Activated naive CD4-positive, alpha-beta T cell treated with anti-CD3 and anti-CD28 coated beads for 36 hours (primary cell): ENCODE measurements around the gene WFS1. TPM values are rescaled to one million over a fixed set of nuclear protein-coding genes. Genes with fewer than 3 reads are reported as not detected.

ENCODE experiments used
- CTCF ChIA-PET: fragments of 350-600 bp; sonication (Branson Sonifier 250); formaldehyde crosslinking; loops from one replicate; lab custom pipeline; 2021; ENCODE audit warnings: antibody characterized with exemption; lab: Charles Lee
- DNase-seq: peaks from one replicate; pipeline ENCODE4 v3.0.0-alpha.2; 2020
- H3K27ac Mint-ChIP-seq: one replicate; pipeline ENCODE4 v1.8.0; 2021; ENCODE audit warnings: mild to moderate bottlenecking, mixed read lengths
- H3K27me3 Mint-ChIP-seq: one replicate; pipeline ENCODE4 v1.8.0; 2021; ENCODE audit warnings: low read depth, mixed read lengths
- H3K36me3 Mint-ChIP-seq: one replicate; pipeline ENCODE4 v1.8.0; 2021; ENCODE audit warnings: low read depth, mixed read lengths
- H3K4me1 Mint-ChIP-seq: one replicate; pipeline ENCODE4 v1.8.0; 2021; ENCODE audit warnings: low read depth, mixed read lengths
- H3K4me3 Mint-ChIP-seq: one replicate; pipeline ENCODE4 v1.8.0; 2021; ENCODE audit warnings: mild to moderate bottlenecking, moderate library complexity, mixed read lengths
- H3K9me3 Mint-ChIP-seq: one replicate; pipeline ENCODE4 v1.8.0; 2021; ENCODE audit warnings: mixed read lengths
- intact Hi-C: fragments of 100-400 bp; cut with micrococcal nuclease; formaldehyde crosslinking; loops from one replicate; pipeline ENCODE4 v1.15.1; 2023
- total RNA-seq, 2 experiments: library from RNA; stranded (reverse); gene quantifications; one replicate each; pipeline ENCODE4 v1.2.3, GENCODE V29; 2021

WFS1 gene
- total RNA-seq, 2 experiments from 2014 or later = 3.6 to 4.5 TPM

DNA sequence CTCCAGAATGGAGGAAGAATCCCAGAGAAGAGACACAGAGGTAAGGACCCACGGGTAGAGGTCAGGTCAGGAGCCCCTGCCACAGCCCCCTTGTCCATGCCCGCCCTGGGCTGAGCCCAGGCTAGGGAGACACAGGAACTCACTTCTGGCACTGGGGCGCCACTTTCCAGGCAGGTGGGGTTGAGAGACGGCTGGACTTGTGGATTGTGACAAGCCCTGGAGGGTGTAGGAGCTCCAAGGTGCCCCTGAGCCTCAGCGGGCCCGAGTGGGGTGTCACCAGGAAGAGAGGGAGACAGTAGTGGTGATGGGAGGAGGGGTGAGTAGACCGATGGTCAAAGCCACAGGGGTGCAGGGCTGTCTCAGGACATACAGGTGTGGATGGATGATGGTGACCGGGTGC is 58.9 kb downstream of the WFS1 start:
- Mint-ChIP-seq H3K4me1 (no peaks in the 10 kb centered on the region), H3K4me3 (no peak overlapping the region), H3K27ac (no peak overlapping the region), H3K36me3 (no peaks in the 10 kb centered on the region), H3K27me3 (peaks cover 28% of the 10 kb centered on the region), H3K9me3 (peaks cover 1% of the 10 kb centered on the region)
- CTCF ChIA-PET = interaction anchor here (1.2 to 3.0 kb wide), 6 partner anchors 10 to 148 kb away, joined by 6 to 105 read pairs (median 12); no protein-coding TSS in a partner anchor
- no peak for DNase-seq
- intact Hi-C loops = no loop called here

GRCh38 chr4:6329478-6330383 is 60.1 kb downstream of the WFS1 start:
- H3K4me3 Mint-ChIP-seq = no peak overlapping the region
- intact Hi-C loops = no loop called here
- H3K4me1 Mint-ChIP-seq = no peaks in the 10 kb centered on the region
- no peaks in the 10 kb centered on the region for H3K36me3 Mint-ChIP-seq
- DNase-seq = no peak
- peaks cover 1% of the 10 kb centered on the region for H3K9me3 Mint-ChIP-seq
- CTCF ChIA-PET = interaction anchor here (0.6 to 4.2 kb wide), 7 partner anchors 10 to 94 kb away, joined by 3 to 58 read pairs (median 7); no protein-coding TSS in a partner anchor
- no peak overlapping the region for H3K27ac Mint-ChIP-seq
- H3K27me3 Mint-ChIP-seq = peaks cover 23% of the 10 kb centered on the region

GRCh38 chr4:6330384-6330767 is 60.7 kb downstream of the WFS1 start:
- Mint-ChIP-seq H3K36me3 (no peaks in the 10 kb centered on the region), H3K27me3 (peaks cover 24% of the 10 kb centered on the region), H3K9me3 (peaks cover 1% of the 10 kb centered on the region), H3K4me3 (no peak overlapping the region), H3K27ac (no peak overlapping the region), H3K4me1 (no peaks in the 10 kb centered on the region)
- DNase-seq = no peak
- intact Hi-C loops = no loop called here
- CTCF ChIA-PET = interaction anchor here (0.7 to 4.2 kb wide), 10 partner anchors 10 to 98 kb away, joined by 3 to 58 read pairs (median 6); no protein-coding TSS in a partner anchor

GRCh38 chr4:6331018-6331417 is 61.4 kb downstream of the WFS1 start:
- H3K9me3 Mint-ChIP-seq = peaks cover 1% of the 10 kb centered on the region

GRCh38 chr4:6331468-6331867 is 61.8 kb downstream of the WFS1 start:
- Mint-ChIP-seq H3K9me3 (peaks cover 1% of the 10 kb centered on the region), H3K27ac (no peak overlapping the region), H3K36me3 (no peaks in the 10 kb centered on the region), H3K27me3 (peaks cover 19% of the 10 kb centered on the region), H3K4me1 (no peaks in the 10 kb centered on the region), H3K4me3 (no peak overlapping the region)
- intact Hi-C loops = no loop called here
- CTCF ChIA-PET = interaction anchor here (0.6 to 4.2 kb wide), 20 partner anchors 8 to 1879 kb away, joined by 3 to 58 read pairs (median 3); partner anchors contain the start of gene WFS1
- DNase-seq = no peak

More at GRCh38 chr4:6331018-6331417, 61.4 kb downstream of the WFS1 start:
- Mint-ChIP-seq H3K36me3 (no peaks in the 10 kb centered on the region), H3K27me3 (peaks cover 22% of the 10 kb centered on the region), H3K4me3 (no peak overlapping the region), H3K4me1 (no peaks in the 10 kb centered on the region), H3K27ac (no peak overlapping the region)
- CTCF ChIA-PET = interaction anchor here (0.6 to 4.2 kb wide), 16 partner anchors 9 to 1404 kb away, joined by 3 to 58 read pairs (median 4); partner anchors contain the start of gene WFS1
- DNase-seq = peak; percentile 33
- intact Hi-C loops = no loop called here

GRCh38 chr4:6332042-6332668 is 62.5 kb downstream of the WFS1 start:
- H3K9me3 Mint-ChIP-seq = peaks cover 1% of the 10 kb centered on the region
- peaks cover 23% of the 10 kb centered on the region for H3K27me3 Mint-ChIP-seq
- DNase-seq = peak; percentile 38

GRCh38 chr4:6332669-6333050 is 63.0 kb downstream of the WFS1 start:
- H3K27ac Mint-ChIP-seq = no peak overlapping the region
- H3K27me3 Mint-ChIP-seq = peaks cover 27% of the 10 kb centered on the region
- peaks cover 2% of the 10 kb centered on the region for H3K4me1 Mint-ChIP-seq
- H3K36me3 Mint-ChIP-seq = no peaks in the 10 kb centered on the region
- CTCF ChIA-PET = interaction anchor here (0.6 to 4.2 kb wide), 11 partner anchors 9 to 487 kb away, joined by 3 to 58 read pairs (median 5); no protein-coding TSS in a partner anchor
- H3K4me3 Mint-ChIP-seq = no peak overlapping the region
- peaks cover 1% of the 10 kb centered on the region for H3K9me3 Mint-ChIP-seq
- no peak for DNase-seq
- intact Hi-C loops = loop anchor here (2.0 kb wide), 1 partner anchor 216 kb away; no protein-coding TSS in a partner anchor

More at GRCh38 chr4:6332042-6332668, 62.5 kb downstream of the WFS1 start:
- CTCF ChIA-PET = interaction anchor here (0.6 to 4.2 kb wide), 18 partner anchors 8 to 1879 kb away, joined by 3 to 58 read pairs (median 4); partner anchors contain the start of gene WFS1
- H3K4me3 Mint-ChIP-seq = no peak overlapping the region
- intact Hi-C loops = loop anchor here (2.0 kb wide), 1 partner anchor 217 kb away; no protein-coding TSS in a partner anchor
- no peak overlapping the region for H3K27ac Mint-ChIP-seq
- no peaks in the 10 kb centered on the region for H3K36me3 Mint-ChIP-seq
- peaks cover 2% of the 10 kb centered on the region for H3K4me1 Mint-ChIP-seq

- no peak overlapping the region for H3K4me3 Mint-ChIP-seq
- DNase-seq = peak; percentile 43
- intact Hi-C loops = loop anchor here (2.0 kb wide), 1 partner anchor 215 kb away; no protein-coding TSS in a partner anchor
- H3K27ac Mint-ChIP-seq = no peak overlapping the region
- no peaks in the 10 kb centered on the region for H3K36me3 Mint-ChIP-seq
- H3K9me3 Mint-ChIP-seq = peaks cover 1% of the 10 kb centered on the region
- peaks cover 28% of the 10 kb centered on the region for H3K27me3 Mint-ChIP-seq
- H3K4me1 Mint-ChIP-seq = peaks cover 6% of the 10 kb centered on the region
- CTCF ChIA-PET = interaction anchor here (0.6 to 4.2 kb wide), 6 partner anchors 62 to 84 kb away, joined by 4 to 58 read pairs (median 6); no protein-coding TSS in a partner anchor
Measured at GRCh38 chr4:6333301-6334202, 63.9 kb downstream of the WFS1 start.

DNA sequence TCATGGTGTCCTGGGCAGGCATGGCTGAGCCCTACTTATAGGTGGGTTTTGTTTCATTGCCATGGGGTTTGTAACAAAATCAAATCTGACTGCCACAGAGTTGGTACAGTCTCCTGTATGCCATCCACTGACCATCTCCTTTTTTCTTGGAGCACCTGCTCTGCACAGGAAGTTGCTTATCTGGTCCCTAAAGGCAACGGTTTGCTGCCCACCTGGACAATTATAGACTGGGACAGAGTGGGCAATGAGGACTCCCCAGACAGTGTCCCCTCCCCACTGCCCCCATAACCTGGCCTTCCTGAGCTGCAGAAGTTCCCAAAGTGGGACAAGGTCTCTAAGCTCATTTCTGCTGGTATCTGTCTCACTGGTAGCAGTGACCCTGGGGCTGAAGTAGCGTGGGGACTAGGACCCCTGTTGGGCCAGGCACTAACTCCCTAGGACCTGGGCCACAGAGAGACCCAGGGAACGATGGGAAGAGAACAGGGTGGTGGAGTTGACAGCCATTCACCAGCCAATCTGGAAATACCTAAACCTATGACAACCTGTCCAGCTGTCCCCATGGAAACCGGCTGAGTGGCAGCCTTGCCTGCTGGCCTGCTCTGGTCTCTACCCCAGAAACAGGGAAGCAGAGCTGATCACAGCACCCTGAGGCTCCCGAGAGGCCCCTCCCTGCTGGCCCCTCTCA is 64.7 kb downstream of the WFS1 start:
- peaks cover 28% of the 10 kb centered on the region for H3K27me3 Mint-ChIP-seq
- CTCF ChIA-PET = interaction anchor here (0.6 to 1.8 kb wide), 4 partner anchors 75 to 85 kb away, joined by 4 to 6 read pairs (median 5); no protein-coding TSS in a partner anchor
- intact Hi-C loops = no loop called here

DNA sequence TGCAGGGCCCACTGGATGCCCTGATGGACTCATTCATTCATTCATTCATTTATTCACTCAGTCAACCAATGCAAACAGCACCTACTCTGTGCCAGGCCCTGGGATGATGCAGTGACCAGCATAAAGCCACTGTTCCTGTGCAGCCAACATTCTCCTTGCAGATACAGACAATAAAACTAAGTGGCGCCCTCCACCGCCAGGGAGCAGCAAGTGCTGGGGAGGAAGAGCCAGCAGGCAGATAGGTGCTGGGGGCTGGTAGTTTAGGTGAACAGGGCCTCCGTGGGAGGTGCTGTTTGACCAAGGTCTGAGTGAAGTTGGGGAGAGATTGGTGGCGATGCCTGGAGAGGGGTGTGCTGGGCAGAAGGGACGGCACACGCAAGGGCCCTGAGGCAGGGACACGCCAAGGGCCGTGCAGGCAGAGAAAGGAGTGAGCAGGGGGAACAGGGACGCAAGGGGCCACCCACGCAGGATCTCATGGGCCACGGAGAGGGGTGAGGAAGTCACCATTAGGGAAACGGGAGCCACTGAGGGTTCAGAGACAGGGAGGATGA is 65.5 kb downstream of the WFS1 start:
- CTCF ChIA-PET = interaction anchor here (1.8 kb wide), 1 partner anchor 84 kb away, joined by 6 read pairs; no protein-coding TSS in a partner anchor
- H3K27ac Mint-ChIP-seq = no peak overlapping the region
- no peak for DNase-seq

More for the DNA sequence above, 64.7 kb downstream of the WFS1 start:
- Mint-ChIP-seq H3K27ac (no peak overlapping the region), H3K4me1 (peaks cover 6% of the 10 kb centered on the region), H3K4me3 (no peak overlapping the region), H3K9me3 (peaks cover 1% of the 10 kb centered on the region), H3K36me3 (no peaks in the 10 kb centered on the region)
- no peak for DNase-seq

More for the DNA sequence above, 65.5 kb downstream of the WFS1 start:
- H3K4me3 Mint-ChIP-seq = no peak overlapping the region
- peaks cover 32% of the 10 kb centered on the region for H3K27me3 Mint-ChIP-seq
- H3K36me3 Mint-ChIP-seq = no peaks in the 10 kb centered on the region
- intact Hi-C loops = no loop called here
- peaks cover 6% of the 10 kb centered on the region for H3K4me1 Mint-ChIP-seq
- H3K9me3 Mint-ChIP-seq = peaks cover 1% of the 10 kb centered on the region
